ENCODE measurements around the gene FBXL19.

GRCh38 chr16:30925632-30925987 lies 2.2 kb downstream of the FBXL19 start:
- TF ChIP-seq CTCF (IDR thresholded peaks at IDR 0.05) = no peak
- TF ChIP-seq EZH2 (IDR thresholded peaks at IDR 0.05; ENCODE audit: borderline replicate concordance, insufficient read depth, low read depth, low read length, poor library complexity, severe bottlenecking) = no peak

Data from B cell (primary cell).